ENCODE measurements around the gene GRIK4. TPM values are rescaled to one million over a fixed set of nuclear protein-coding genes. Genes with fewer than 3 reads are reported as not detected.

Gene GRIK4
- total and polyA plus RNA-seq, 2 of the 4 experiments (the other 2 are of a cell fraction), result 0.18 to 0.38 TPM

DNA sequence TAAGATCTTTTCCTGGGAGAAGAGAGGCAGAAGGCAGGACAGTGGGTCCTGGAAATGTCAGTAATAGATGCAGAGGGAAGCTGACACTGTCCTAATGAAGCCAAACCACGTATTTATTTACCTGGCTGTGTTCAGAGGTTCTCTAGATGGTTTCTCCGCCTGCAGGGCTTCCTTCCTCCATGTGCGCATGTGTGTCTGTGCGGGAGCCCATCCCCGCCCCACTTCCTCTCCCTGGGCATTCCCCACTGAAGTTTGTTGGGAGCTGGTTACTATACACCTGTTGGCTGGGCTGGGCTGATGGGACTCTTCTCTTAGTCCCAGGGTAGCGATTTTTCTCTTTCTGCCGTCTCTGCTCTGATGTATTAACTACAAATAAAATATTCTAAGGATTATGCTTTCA is 307.5 kb downstream of the GRIK4 start:
- Histone ChIP-seq H3K4me2 (ENCODE audit: low read depth, low read length) (no peak overlapping the region), H4K8ac (ENCODE audit: low read depth in 2 of 2, low read length in 2 of 2) (no peak overlapping the region), H2AFZ (replicated peaks; ENCODE audit: low read length, poor library complexity) (no peak overlapping the region), H3K9ac (ENCODE audit: low read depth, low read length) (no peak overlapping the region), H2AK5ac (ENCODE audit: low read depth, low read length) (no peak overlapping the region), H3K9me1 (ENCODE audit: insufficient read depth, low read length) (no peaks in the 10 kb centered on the region), H2AK9ac (replicated peaks; ENCODE audit: low read depth, low read length, poor library complexity) (no peak overlapping the region), H3K27ac (ENCODE audit: insufficient read depth, low read length) (no peak overlapping the region), H3K4me1 (ENCODE audit: control insufficient read depth, insufficient read depth, low read length) (no peaks in the 10 kb centered on the region), H3K23ac (ENCODE audit: low read depth, low read length) (no peak overlapping the region), H3K18ac (ENCODE audit: low read depth, low read length) (no peak overlapping the region), H4K91ac (ENCODE audit: insufficient read depth, low read depth, low read length) (no peak overlapping the region), H2BK20ac (ENCODE audit: low read depth, low read length) (no peak overlapping the region), H4K5ac (ENCODE audit: low read depth, low read length) (no peak overlapping the region), H2BK5ac (ENCODE audit: low read depth, low read length, poor library complexity, severe bottlenecking) (no peak overlapping the region), H4K20me1 (ENCODE audit: insufficient read depth, low read length) (no peaks in the 10 kb centered on the region), H2BK15ac (ENCODE audit: low read depth, low read length) (no peak overlapping the region), H2BK120ac (ENCODE audit: low read depth, low read length) (no peak overlapping the region), H3K4ac (ENCODE audit: low read depth, low read length) (no peak overlapping the region), H3K9me3 (ENCODE audit: control insufficient read depth, insufficient read depth, low read length) (no peaks in the 10 kb centered on the region), H3K4me3 (ENCODE audit: insufficient read depth, low read depth, low read length) (no peak overlapping the region), H3K14ac (replicated peaks; ENCODE audit: low read depth, low read length) (no peak overlapping the region), H3K36me3 (ENCODE audit: control insufficient read depth, insufficient read depth, low read length) (no peaks in the 10 kb centered on the region), H3K56ac (ENCODE audit: extremely low read depth, insufficient read depth, low read length) (no peak overlapping the region), H3K79me1 (ENCODE audit: low read depth in 1 of 2, low read length in 2 of 2) (no peaks in the 10 kb centered on the region), H3K27me3 (ENCODE audit: control insufficient read depth, insufficient read depth, low read length) (peaks cover 30% of the 10 kb centered on the region)
- BruUV-seq (replicated peaks), result no TSS peak
- TF ChIP-seq CHD1 (IDR thresholded peaks at IDR 0.05; ENCODE audit: low read depth, low read length) (no peak), SMC3 (IDR thresholded peaks at IDR 0.05; ENCODE audit: low read depth, low read length) (no peak), MAFK (IDR thresholded peaks at IDR 0.05; ENCODE audit: low read depth, low read length) (no peak), RAD21 (IDR thresholded peaks at IDR 0.05; ENCODE audit: low read length) (no peak), FOS (IDR thresholded peaks at IDR 0.05; ENCODE audit: low read depth, low read length) (no peak), CEBPB (IDR thresholded peaks at IDR 0.05; ENCODE audit: low read depth, low read length) (no peak), POLR2A (IDR thresholded peaks at IDR 0.05; ENCODE audit: low read depth, low read length) (no peak), RCOR1 (IDR thresholded peaks at IDR 0.05; ENCODE audit: insufficient replicate concordance, low read length) (no peak), MXI1 (IDR thresholded peaks at IDR 0.05; ENCODE audit: borderline replicate concordance, low read depth, low read length) (no peak), NFE2L2 (IDR thresholded peaks at IDR 0.05; ENCODE audit: low read depth, low read length) (no peak), RFX5 (IDR thresholded peaks at IDR 0.05; ENCODE audit: low read depth, low read length) (no peak), MAZ (IDR thresholded peaks at IDR 0.05; ENCODE audit: borderline replicate concordance, low read depth, low read length) (no peak), BHLHE40 (IDR thresholded peaks at IDR 0.05; ENCODE audit: low read depth, low read length) (no peak)
- TF ChIP-seq, protein P1, sequence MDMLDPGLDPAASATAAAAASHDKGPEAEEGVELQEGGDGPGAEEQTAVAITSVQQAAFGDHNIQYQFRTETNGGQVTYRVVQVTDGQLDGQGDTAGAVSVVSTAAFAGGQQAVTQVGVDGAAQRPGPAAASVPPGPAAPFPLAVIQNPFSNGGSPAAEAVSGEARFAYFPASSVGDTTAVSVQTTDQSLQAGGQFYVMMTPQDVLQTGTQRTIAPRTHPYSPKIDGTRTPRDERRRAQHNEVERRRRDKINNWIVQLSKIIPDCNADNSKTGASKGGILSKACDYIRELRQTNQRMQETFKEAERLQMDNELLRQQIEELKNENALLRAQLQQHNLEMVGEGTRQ (IDR thresholded peaks at IDR 0.05; ENCODE audit: low read depth, low read length), result no peak
- TF ChIP-seq, protein P2, sequence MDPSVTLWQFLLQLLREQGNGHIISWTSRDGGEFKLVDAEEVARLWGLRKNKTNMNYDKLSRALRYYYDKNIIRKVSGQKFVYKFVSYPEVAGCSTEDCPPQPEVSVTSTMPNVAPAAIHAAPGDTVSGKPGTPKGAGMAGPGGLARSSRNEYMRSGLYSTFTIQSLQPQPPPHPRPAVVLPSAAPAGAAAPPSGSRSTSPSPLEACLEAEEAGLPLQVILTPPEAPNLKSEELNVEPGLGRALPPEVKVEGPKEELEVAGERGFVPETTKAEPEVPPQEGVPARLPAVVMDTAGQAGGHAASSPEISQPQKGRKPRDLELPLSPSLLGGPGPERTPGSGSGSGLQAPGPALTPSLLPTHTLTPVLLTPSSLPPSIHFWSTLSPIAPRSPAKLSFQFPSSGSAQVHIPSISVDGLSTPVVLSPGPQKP (IDR thresholded peaks at IDR 0.05; ENCODE audit: borderline replicate concordance, low read depth, low read length), result no peak
- TF ChIP-seq, protein P3, sequence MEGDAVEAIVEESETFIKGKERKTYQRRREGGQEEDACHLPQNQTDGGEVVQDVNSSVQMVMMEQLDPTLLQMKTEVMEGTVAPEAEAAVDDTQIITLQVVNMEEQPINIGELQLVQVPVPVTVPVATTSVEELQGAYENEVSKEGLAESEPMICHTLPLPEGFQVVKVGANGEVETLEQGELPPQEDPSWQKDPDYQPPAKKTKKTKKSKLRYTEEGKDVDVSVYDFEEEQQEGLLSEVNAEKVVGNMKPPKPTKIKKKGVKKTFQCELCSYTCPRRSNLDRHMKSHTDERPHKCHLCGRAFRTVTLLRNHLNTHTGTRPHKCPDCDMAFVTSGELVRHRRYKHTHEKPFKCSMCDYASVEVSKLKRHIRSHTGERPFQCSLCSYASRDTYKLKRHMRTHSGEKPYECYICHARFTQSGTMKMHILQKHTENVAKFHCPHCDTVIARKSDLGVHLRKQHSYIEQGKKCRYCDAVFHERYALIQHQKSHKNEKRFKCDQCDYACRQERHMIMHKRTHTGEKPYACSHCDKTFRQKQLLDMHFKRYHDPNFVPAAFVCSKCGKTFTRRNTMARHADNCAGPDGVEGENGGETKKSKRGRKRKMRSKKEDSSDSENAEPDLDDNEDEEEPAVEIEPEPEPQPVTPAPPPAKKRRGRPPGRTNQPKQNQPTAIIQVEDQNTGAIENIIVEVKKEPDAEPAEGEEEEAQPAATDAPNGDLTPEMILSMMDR (conservative IDR thresholded peaks at IDR 0.05; ENCODE audit: low read depth, low read length), result no peak
- no CpG with 5 or more reads among the region's 7 CpGs for WGBS, 2 experiments (ENCODE audit: extremely low coverage in 2 of 2, insufficient read length in 1 of 2)
- in situ Hi-C loops (cut with MboI; ENCODE audit: low sequenced_read_pairs) (no loop called here), dilution Hi-C loops (cut with HindIII; ENCODE audit: low sequenced_read_pairs, unreplicated experiment) (no loop called here), intact Hi-C loops (cut with micrococcal nuclease) (loop anchor here (10.0 kb wide), 1 partner anchor 1114 kb away; no protein-coding TSS in a partner anchor)
- POLR2A ChIA-PET (ENCODE audit: unreplicated experiment), result no interaction called here
- DNase-seq (no peak), ATAC-seq (ENCODE audit: low read depth) (no peak)
- CTCF ChIA-PET, result no interaction called here
